Measurements from ENCODE around the gene LRP1. TPM values are rescaled to one million over a fixed set of nuclear protein-coding genes. Genes with fewer than 3 reads are reported as not detected.
A peak's percentile ranks its signal among the peaks of the same experiment; 100 is the strongest.

Gene LRP1
- total and polyA plus RNA-seq, 2 of the 13 experiments (the other 11 are each of a cell fraction or from before 2014, with no cell fraction given), result 14.7 to 30.8 TPM

GRCh38 chr12:57101892-57102695 lies 26.2 kb upstream of the LRP1 start:
- H3K9me3 ChIP-seq (ENCODE audit: low read length), result no peaks in the 10 kb centered on the region
- peak; percentile 88 for ATAC-seq
- peak; percentile 99 for DNase-seq (ENCODE audit: low spot score)
- WGBS (ENCODE audit: low lambda C conversion rate), result 3% methylated on average over 10 of the region's 15 CpGs
- H3K79me2 ChIP-seq (ENCODE audit: insufficient read depth, low read length), result no peaks in the 10 kb centered on the region
- in situ Hi-C loops (cut with HindIII; ENCODE audit: extremely low pct_ligation_motif_present, low pct_unique_long_range_greater_than_20kb), result no loop called here
- POLR2A ChIA-PET, result interaction anchor here (0.5 to 13.5 kb wide), 19 partner anchors 9 to 736 kb away, joined by 3 to 309 read pairs (median 4); partner anchors contain the start of genes INHBE, LRP1, NAB2 and NEMP1
- H3K4me2 ChIP-seq (ENCODE audit: low read depth, low read length), result peak overlapping the region; percentile 94
- peak overlapping the region; percentile 83 for H3K9ac ChIP-seq (ENCODE audit: insufficient read depth, low read depth, low read length)
- H3K36me3 ChIP-seq (replicated peaks in 1 of 2; ENCODE audit: control insufficient read depth in 1 of 2, insufficient read depth in 2 of 2, low read length in 2 of 2), result peaks cover 11 to 15% of the 10 kb centered on the region in 2 experiments; a peak in 4 of 5 replicates
- intact Hi-C loops (cut with micrococcal nuclease; ENCODE audit: unreplicated experiment), result loop anchor here (1.0 kb wide), 3 partner anchors 10 to 96 kb away; partner anchors contain the start of gene ZBTB39
- FAIRE-seq, result peak; percentile 99
- no peak overlapping the region for H2AFZ ChIP-seq (ENCODE audit: low read length)
- peak overlapping the region; percentile 99 for H3K27ac ChIP-seq (ENCODE audit: extremely low read length, insufficient read depth, low read length)
- CTCF ChIA-PET (ENCODE audit: low intra/inter-chr PET ratio, low total read pairs), result interaction anchor here (1.7 kb wide), 1 partner anchor 10 kb away, joined by 12 read pairs; the partner anchor contains the start of gene STAT6
- BruUV-seq (replicated peaks), result no TSS peak
- H3K27me3 ChIP-seq (ENCODE audit: control insufficient read depth in 1 of 2, insufficient read depth in 2 of 2, low read length in 2 of 2), result no peaks in the 10 kb centered on the region
- H4K20me1 ChIP-seq (ENCODE audit: insufficient read depth, low read length), result no peaks in the 10 kb centered on the region
- peaks cover 44% of the 10 kb centered on the region for H3K4me1 ChIP-seq (ENCODE audit: insufficient read depth, low read length)
- peak overlapping the region; percentile 19 to 65 (median 34); a peak in 5 of 6 replicates for H3K4me3 ChIP-seq (replicated peaks in 1 of 3; ENCODE audit: insufficient read depth in 1 of 3, low read depth in 2 of 3, low read length in 3 of 3)
- TF ChIP-seq MXD3 (CRISPR knock-in tag; IDR thresholded peaks at IDR 0.05) (no peak; the same call in 1 of the 2 replicates), CC2D1A (CRISPR knock-in tag; IDR thresholded peaks at IDR 0.05) (no peak), ISX (CRISPR knock-in tag; conservative IDR thresholded peaks at IDR 0.05) (no peak; the same call in 1 of the 2 replicates), TFDP2 (CRISPR knock-in tag; IDR thresholded peaks at IDR 0.05) (peak; percentile 8; the same call in 1 of the 2 replicates), CCAR2 (optimal IDR thresholded peaks at IDR 0.05; ENCODE audit: low read depth, low read length) (no peak), RAD21 (CRISPR knock-in tag; IDR thresholded peaks at IDR 0.05) (no peak), HDAC1 (CRISPR knock-in tag; IDR thresholded peaks at IDR 0.05) (peak; percentile 67; the same call in 1 of the 2 replicates), ZBED4 (CRISPR knock-in tag; IDR thresholded peaks at IDR 0.05; ENCODE audit: borderline replicate concordance) (0 out of 2 replicates have a peak, but pooled peaks have one; percentile 23), WIZ (CRISPR knock-in tag; IDR thresholded peaks at IDR 0.05) (no peak), ZNF713 (CRISPR knock-in tag; IDR thresholded peaks at IDR 0.05) (no peak), MYC (CRISPR knock-in tag; IDR thresholded peaks at IDR 0.05; ENCODE audit: borderline replicate concordance) (peak; percentile 81), ZNF589 (CRISPR knock-in tag; conservative IDR thresholded peaks at IDR 0.05) (no peak), DNMT1 (CRISPR knock-in tag; IDR thresholded peaks at IDR 0.05) (no peak), SMC3 (IDR thresholded peaks at IDR 0.05; ENCODE audit: low read length) (no peak), FOXP1 (IDR thresholded peaks at IDR 0.05) (peak; percentile 38), FOXP1 (CRISPR knock-in tag; IDR thresholded peaks at IDR 0.05) (peak; percentile 78), TRIM22 (IDR thresholded peaks at IDR 0.05) (no peak), FOXM1 (CRISPR knock-in tag; IDR thresholded peaks at IDR 0.05) (no peak)

All from HepG2 (cell line).